GM21619 (cell line): ENCODE data around the gene ANO1.

Experiments
- ATAC-seq: cut with Tn5 transposase; IDR thresholded peaks from one replicate; pipeline ENCODE4 v1.9.1; 2021; ENCODE audit not compliant: unreplicated experiment

Gene ANO1

GRCh38 chr11:70092959-70093715 is 15.0 kb downstream of the ANO1 start:
- ATAC-seq = no peak

- no peak for ATAC-seq
Observed at GRCh38 chr11:70095541-70096252, 17.6 kb downstream of the ANO1 start.

GRCh38 chr11:70097783-70098563 is 19.9 kb downstream of the ANO1 start:
- no peak for ATAC-seq

GRCh38 chr11:70098936-70099335 is 20.8 kb downstream of the ANO1 start:
- no peak for ATAC-seq

- ATAC-seq = no peak
Observed at GRCh38 chr11:70099578-70100279, 21.6 kb downstream of the ANO1 start.

GRCh38 chr11:70100280-70100603 is 22.1 kb downstream of the ANO1 start:
- no peak for ATAC-seq

GRCh38 chr11:70100791-70101190 is 22.7 kb downstream of the ANO1 start:
- no peak for ATAC-seq

- no peak for ATAC-seq
Observed at GRCh38 chr11:70103256-70103975, 25.3 kb downstream of the ANO1 start.

GRCh38 chr11:70104419-70104818 is 26.3 kb downstream of the ANO1 start:
- ATAC-seq = no peak

GRCh38 chr11:70104961-70105360 is 26.8 kb downstream of the ANO1 start:
- no peak for ATAC-seq

- ATAC-seq = no peak
Observed at GRCh38 chr11:70105369-70105754, 27.2 kb downstream of the ANO1 start.

- ATAC-seq = no peak
Observed at GRCh38 chr11:70105755-70106571, 27.8 kb downstream of the ANO1 start.

- no peak for ATAC-seq
Observed at GRCh38 chr11:70106757-70107156, 28.6 kb downstream of the ANO1 start.

- ATAC-seq = no peak
Observed at GRCh38 chr11:70107191-70107590, 29.1 kb downstream of the ANO1 start.

GRCh38 chr11:70107756-70108155 is 29.6 kb downstream of the ANO1 start:
- no peak for ATAC-seq

- ATAC-seq = no peak
Observed at GRCh38 chr11:70108250-70108649, 30.1 kb downstream of the ANO1 start.

GRCh38 chr11:70109006-70109405 is 30.9 kb downstream of the ANO1 start:
- ATAC-seq = no peak

GRCh38 chr11:70109903-70110302 is 31.8 kb downstream of the ANO1 start:
- ATAC-seq = no peak

- ATAC-seq = no peak
Observed at GRCh38 chr11:70110538-70111055, 32.5 kb downstream of the ANO1 start.
